H9 (cell line): ENCODE results near the gene GID8. TPM values are rescaled to one million over a fixed set of nuclear protein-coding genes. Genes with fewer than 3 reads are reported as not detected.

ENCODE experiments used
- DNase-seq: peaks from one replicate; pipeline ENCODE4 v3.0.0-alpha.2; 2017
- H2AFZ ChIP-seq: one replicate; pipeline ENCODE4 v1.6.1; 2013; ENCODE audit warnings: mild to moderate bottlenecking, low read length, control low read depth, moderate library complexity
- H2AK5ac ChIP-seq: 2 replicates; pipeline ENCODE4 v1.6.1; 2013; ENCODE audit warnings: low read length, control low read depth, mixed read lengths; ENCODE audit not compliant: insufficient read length
- H2BK120ac ChIP-seq: one replicate; pipeline ENCODE4 v1.6.1; 2013; ENCODE audit warnings: low read depth, mild to moderate bottlenecking, low read length, control low read depth, inconsistent platforms; ENCODE audit not compliant: poor library complexity, severe bottlenecking
- H2BK12ac ChIP-seq: 2 replicates; pipeline ENCODE4 v1.6.1; 2013; ENCODE audit warnings: low read length, control low read depth, mixed read lengths, low read depth; ENCODE audit not compliant: insufficient read length
- H2BK15ac ChIP-seq: 2 replicates; pipeline ENCODE4 v1.6.1; 2013; ENCODE audit warnings: low read depth, low read length, control low read depth
- H2BK20ac ChIP-seq: one replicate; pipeline ENCODE4 v1.6.1; 2013; ENCODE audit warnings: low read depth, mild to moderate bottlenecking, low read length, control low read depth, inconsistent platforms; ENCODE audit not compliant: poor library complexity, severe bottlenecking
- H2BK5ac ChIP-seq: 2 replicates; pipeline ENCODE4 v1.6.1; 2013; ENCODE audit warnings: low read length, control low read depth, mixed read lengths; ENCODE audit not compliant: insufficient read length
- H3K14ac ChIP-seq: 2 replicates; pipeline ENCODE4 v1.6.1; 2013; ENCODE audit warnings: low read length, control low read depth; ENCODE audit not compliant: insufficient read depth
- H3K18ac ChIP-seq: 2 replicates; pipeline ENCODE4 v1.6.1; 2013; ENCODE audit warnings: low read depth, mild to moderate bottlenecking, mixed read lengths, low read length, control low read depth; ENCODE audit not compliant: insufficient read length
- H3K23ac ChIP-seq: 2 replicates; pipeline ENCODE4 v1.6.1; 2013; ENCODE audit warnings: low read length, control low read depth, mixed read lengths, low read depth; ENCODE audit not compliant: insufficient read length
- H3K23me2 ChIP-seq: 2 replicates; pipeline ENCODE4 v1.6.1; 2013; ENCODE audit warnings: low read depth, mild to moderate bottlenecking, mixed read lengths, low read length, control low read depth; ENCODE audit not compliant: insufficient read length, poor library complexity, severe bottlenecking
- H3K27ac ChIP-seq: 2 replicates; pipeline ENCODE4 v1.5.1; 2013; ENCODE audit warnings: low read length, control low read depth, mixed read lengths, low read depth; ENCODE audit not compliant: insufficient read length
- H3K27me3 ChIP-seq: 2 replicates; pipeline ENCODE4 v1.6.1; 2013; ENCODE audit warnings: low read length, control low read depth, inconsistent platforms; ENCODE audit not compliant: insufficient read depth
- H3K4ac ChIP-seq: 2 replicates; pipeline ENCODE4 v1.6.1; 2013; ENCODE audit warnings: low read depth, mild to moderate bottlenecking, control low read depth, inconsistent platforms, low read length, moderate library complexity
- H3K4me1 ChIP-seq: 2 replicates; pipeline ENCODE4 v1.6.1; 2013; ENCODE audit warnings: low read length, control low read depth, inconsistent platforms; ENCODE audit not compliant: insufficient read depth
- H3K4me2 ChIP-seq: 2 replicates; pipeline ENCODE4 v1.6.1; 2013; ENCODE audit warnings: low read length, control low read depth, mixed read lengths; ENCODE audit not compliant: insufficient read length, insufficient read depth
- H3K56ac ChIP-seq: 2 replicates; pipeline ENCODE4 v1.6.1; 2013; ENCODE audit warnings: low read depth, mild to moderate bottlenecking, mixed read lengths, low read length, control low read depth; ENCODE audit not compliant: insufficient read length
- H3K79me1 ChIP-seq: 2 replicates; pipeline ENCODE4 v1.6.1; 2013; ENCODE audit warnings: low read depth, mild to moderate bottlenecking, moderate library complexity, low read length, control low read depth, inconsistent platforms; ENCODE audit not compliant: insufficient read depth, poor library complexity, severe bottlenecking
- H3K79me2 ChIP-seq: 2 replicates; pipeline ENCODE4 v1.6.1; 2013; ENCODE audit warnings: low read length, control low read depth, inconsistent platforms; ENCODE audit not compliant: insufficient read depth
- H3K9ac ChIP-seq: 2 replicates; pipeline ENCODE4 v1.6.1; 2013; ENCODE audit warnings: low read length, control low read depth, mixed read lengths; ENCODE audit not compliant: insufficient read length; ENCODE audit errors: extremely low read depth
- H3K9me3 ChIP-seq: one replicate; pipeline ENCODE4 v1.6.1; 2013; ENCODE audit warnings: low read depth, low read length, inconsistent platforms; ENCODE audit not compliant: control insufficient read depth
- H3T11ph ChIP-seq: one replicate; pipeline ENCODE4 v1.6.1; 2013; ENCODE audit warnings: mild to moderate bottlenecking, low read length, control low read depth, inconsistent platforms
- H4K20me1 ChIP-seq: one replicate; pipeline ENCODE4 v1.6.1; 2013; ENCODE audit not compliant: control insufficient read depth, insufficient read length, insufficient read depth
- H4K5ac ChIP-seq: 2 replicates; pipeline ENCODE4 v1.6.1; 2013; ENCODE audit warnings: low read depth, mild to moderate bottlenecking, mixed read lengths, low read length, control low read depth; ENCODE audit not compliant: insufficient read length
- H4K8ac ChIP-seq: replicated peaks from 2 replicates; pipeline ENCODE4 v1.6.1; 2013; ENCODE audit warnings: low read length, control low read depth, mixed read lengths, low read depth; ENCODE audit not compliant: insufficient read length
- H4K91ac ChIP-seq: 2 replicates; pipeline ENCODE4 v1.6.1; 2013; ENCODE audit warnings: low read depth, mild to moderate bottlenecking, moderate library complexity, mixed read lengths, low read length, control low read depth; ENCODE audit not compliant: insufficient read length
- H3K27ac Mint-ChIP-seq, 3 experiments: 2 replicates in 2 of 3; 3 replicates in 1 of 3; pipeline ENCODE4 v1.8.0; 2020 to 2021; ENCODE audit warnings: mixed read lengths in 3 of 3, mild to moderate bottlenecking in 1 of 3, moderate library complexity in 1 of 3
- H3K27me3 Mint-ChIP-seq: 2 replicates; pipeline ENCODE4 v1.8.0; 2021; ENCODE audit warnings: low read depth, mild to moderate bottlenecking, moderate library complexity, mixed read lengths
- H3K36me3 Mint-ChIP-seq, 3 experiments: 2 replicates in 2 of 3; 3 replicates in 1 of 3; pipeline ENCODE4 v1.8.0; 2020 to 2021; ENCODE audit warnings: low read depth in 3 of 3, mixed read lengths in 3 of 3; ENCODE audit not compliant: insufficient read depth in 1 of 3
- H3K4me1 Mint-ChIP-seq, 2 experiments: 2 replicates each; pipeline ENCODE4 v1.8.0; 2020; ENCODE audit warnings: mixed read lengths in 2 of 2
- H3K4me3 Mint-ChIP-seq, 2 experiments: 2 replicates in 1 of 2; 3 replicates in 1 of 2; pipeline ENCODE4 v1.8.0; 2020 to 2021; ENCODE audit warnings: mild to moderate bottlenecking in 2 of 2, mixed read lengths in 2 of 2, moderate library complexity in 1 of 2
- H3K9me3 Mint-ChIP-seq, 2 experiments: 2 replicates in 1 of 2; 3 replicates in 1 of 2; pipeline ENCODE4 v1.8.0; 2020; ENCODE audit warnings: mild to moderate bottlenecking in 2 of 2, mixed read lengths in 2 of 2, moderate library complexity in 1 of 2
- CTCF ChIP-seq: fragments of 200-600 bp; sonication (generic); conservative IDR thresholded peaks from 3 replicates; pipeline ENCODE4 v1.8.0; 2021; ENCODE audit warnings: antibody characterized with exemption, mild to moderate bottlenecking
- WGBS: extraction: QIAGEN DNeasy Blood & Tissue Kit; methylation state at CpG from one replicate; pipeline ENCODE4 v1.1.7; 2013; ENCODE audit warnings: missing lambda C conversion rate, low lambda C conversion rate, mixed read lengths; ENCODE audit not compliant: insufficient read length; ENCODE audit errors: extremely low coverage; 5-methylcytosine and 5-hydroxymethylcytosine counted together
- total RNA-seq: library from RNA; stranded (reverse); gene quantifications from 2 replicates; pipeline ENCODE4 v1.2.1, GENCODE V29; 2021

GID8 gene
- total RNA-seq, 1 experiment from 2014 or later: 60.9 TPM

- H3T11ph ChIP-seq: no peak overlapping the region
- no peak overlapping the region for H3K14ac ChIP-seq
- no peak overlapping the region for H4K8ac ChIP-seq
- H3K56ac ChIP-seq: no peak overlapping the region
- no peak overlapping the region for H2BK120ac ChIP-seq
- Mint-ChIP-seq H3K4me3 (no peak overlapping the region), H3K27ac (no peak overlapping the region), H3K27me3 (peaks cover 62% of the 10 kb centered on the region), H3K4me1 (peaks cover 20 to 50% of the 10 kb centered on the region in 2 experiments), H3K36me3 (no peaks in the 10 kb centered on the region), H3K9me3 (peaks cover 0 to 3% of the 10 kb centered on the region in 2 experiments; a peak in 2 of 5 replicates)
- no CpG with 5 or more reads among the region's 25 CpGs for whole genome bisulfite sequencing
- no peaks in the 10 kb centered on the region for H3K79me2 ChIP-seq
- H2BK5ac ChIP-seq: no peak overlapping the region
- H4K5ac ChIP-seq: no peak overlapping the region
- no peak overlapping the region for H3K4me2 ChIP-seq
- no peak overlapping the region for H4K91ac ChIP-seq
- no peak for DNase-seq
- no peaks in the 10 kb centered on the region; the same call in 1 of the 2 replicates for H3K4me1 ChIP-seq
- H2BK12ac ChIP-seq: no peak overlapping the region
- no peaks in the 10 kb centered on the region for H3K9me3 ChIP-seq
- no peak overlapping the region for H3K4ac ChIP-seq
- no peak overlapping the region for H3K18ac ChIP-seq
- H3K27me3 ChIP-seq: peaks cover 3% of the 10 kb centered on the region; the same call in 1 of the 2 replicates
- no peaks in the 10 kb centered on the region for H3K79me1 ChIP-seq
- H3K9ac ChIP-seq: no peak overlapping the region
- H2AK5ac ChIP-seq: no peak overlapping the region
- no peak overlapping the region for H2BK20ac ChIP-seq
- H2AFZ ChIP-seq: no peak overlapping the region
- no peak overlapping the region for H2BK15ac ChIP-seq
- H3K27ac ChIP-seq: no peak overlapping the region
- TF ChIP-seq CTCF: no peak
- H3K23ac ChIP-seq: no peak overlapping the region
- H4K20me1 ChIP-seq: peaks cover 2% of the 10 kb centered on the region
- H3K23me2 ChIP-seq: no peaks in the 10 kb centered on the region
Measured at GRCh38 chr20:62995898-62996595, 58.1 kb downstream of the GID8 start.
